HG02798 (cell line): ENCODE results near the gene PDE11A.

Experiments
- ATAC-seq: cut with Tn5 transposase; IDR thresholded peaks from one replicate; pipeline ENCODE4 v1.9.1; 2021; ENCODE audit warnings: mild to moderate bottlenecking; ENCODE audit not compliant: unreplicated experiment, poor library complexity

PDE11A gene

GRCh38 chr2:177651833-177652232 lies 420.7 kb downstream of the PDE11A start:
- ATAC-seq, result no peak

- no peak for ATAC-seq
Measured at GRCh38 chr2:177649568-177650518, 422.7 kb downstream of the PDE11A start.

GRCh38 chr2:177646791-177647190 lies 425.8 kb downstream of the PDE11A start:
- no peak for ATAC-seq

GRCh38 chr2:177646241-177646640 lies 426.3 kb downstream of the PDE11A start:
- no peak for ATAC-seq

GRCh38 chr2:177641331-177641730 lies 431.2 kb downstream of the PDE11A start:
- ATAC-seq, result no peak

GRCh38 chr2:177640423-177640822 lies 432.2 kb downstream of the PDE11A start:
- no peak for ATAC-seq

GRCh38 chr2:177639262-177639914 lies 433.2 kb downstream of the PDE11A start:
- no peak for ATAC-seq

GRCh38 chr2:177638507-177638906 lies 434.1 kb downstream of the PDE11A start:
- no peak for ATAC-seq

- no peak for ATAC-seq
Measured at GRCh38 chr2:177636672-177637071, 435.9 kb downstream of the PDE11A start.

- no peak for ATAC-seq
Measured at GRCh38 chr2:177635696-177636095, 436.9 kb downstream of the PDE11A start.

- ATAC-seq, result no peak
Measured at GRCh38 chr2:177633910-177634294, 438.7 kb downstream of the PDE11A start.

GRCh38 chr2:177633111-177633510 lies 439.5 kb downstream of the PDE11A start:
- no peak for ATAC-seq

- no peak for ATAC-seq
Measured at GRCh38 chr2:177631680-177632079, 440.9 kb downstream of the PDE11A start.

GRCh38 chr2:177629357-177630024 lies 443.1 kb downstream of the PDE11A start:
- ATAC-seq, result peak; percentile 61

- no peak for ATAC-seq
Measured at GRCh38 chr2:177628831-177629230, 443.7 kb downstream of the PDE11A start.

- peak; percentile 45 for ATAC-seq
Measured at GRCh38 chr2:177625744-177626650, 446.6 kb downstream of the PDE11A start.

GRCh38 chr2:177622521-177622920 lies 450.1 kb downstream of the PDE11A start:
- no peak for ATAC-seq

GRCh38 chr2:177619986-177620385 lies 452.6 kb downstream of the PDE11A start:
- no peak for ATAC-seq

- no peak for ATAC-seq
Measured at GRCh38 chr2:177619461-177619860, 453.1 kb downstream of the PDE11A start.
